Fibroblast of lung (primary cell): ENCODE data around the gene PXYLP1. TPM values are rescaled to one million over a fixed set of nuclear protein-coding genes. Genes with fewer than 3 reads are reported as not detected.

Source experiments
- DNase-seq, 2 donors: peaks; one replicate each; pipeline versions ENCODE4 v3.0.0 to v3.0.0-alpha.2; 2010; ENCODE audit warnings: low read depth in 2 of 2
- H2AFZ ChIP-seq: 2 replicates; pipeline ENCODE4 v1.5.1; 2012; ENCODE audit warnings: low read length, control low read depth, inconsistent platforms
- H3K27ac ChIP-seq: 2 replicates; pipeline ENCODE4 v1.5.1; 2011; ENCODE audit warnings: low read length, control low read depth; ENCODE audit not compliant: insufficient read depth
- H3K27me3 ChIP-seq: 2 replicates; pipeline ENCODE4 v1.5.1; 2011; ENCODE audit warnings: mild to moderate bottlenecking, low read length; ENCODE audit not compliant: control insufficient read depth, insufficient read depth
- H3K36me3 ChIP-seq: 2 replicates; pipeline ENCODE4 v1.5.1; 2011; ENCODE audit warnings: low read length; ENCODE audit not compliant: control insufficient read depth, insufficient read depth
- H3K4me1 ChIP-seq: 2 replicates; pipeline ENCODE4 v1.5.1; 2011; ENCODE audit warnings: low read length; ENCODE audit not compliant: control insufficient read depth, insufficient read depth; ENCODE audit errors: extremely low read depth
- H3K4me2 ChIP-seq: 2 replicates; pipeline ENCODE4 v1.5.1; 2011; ENCODE audit warnings: low read length, control low read depth; ENCODE audit not compliant: insufficient read depth; ENCODE audit errors: extremely low read depth
- H3K4me3 ChIP-seq, 4 experiments: fragments of 200-600 bp in 1 of 4; sonication (generic) in 1 of 4; replicated peaks in 1 of 4; 2 replicates each; pipeline ENCODE4 v1.5.1; 2011 to 2016; ENCODE audit warnings: low read length in 4 of 4, low read depth in 3 of 4, mild to moderate bottlenecking in 3 of 4, control low read depth in 2 of 4, inconsistent platforms in 1 of 4, mixed read lengths in 1 of 4; ENCODE audit not compliant: insufficient read depth in 1 of 4; ENCODE audit errors: control extremely low read depth in 1 of 4
- H3K79me2 ChIP-seq: 2 replicates; pipeline ENCODE4 v1.5.1; 2012; ENCODE audit warnings: mild to moderate bottlenecking, low read length, inconsistent platforms; ENCODE audit not compliant: control insufficient read depth, insufficient read depth
- H3K9ac ChIP-seq: 2 replicates; pipeline ENCODE4 v1.5.1; 2011; ENCODE audit warnings: mild to moderate bottlenecking, low read length, control low read depth; ENCODE audit not compliant: insufficient read depth
- H3K9me3 ChIP-seq: 2 replicates; pipeline ENCODE4 v1.5.1; 2012; ENCODE audit warnings: low read depth, low read length; ENCODE audit not compliant: control insufficient read depth, insufficient read depth
- H4K20me1 ChIP-seq: 2 replicates; pipeline ENCODE4 v1.5.1; 2011; ENCODE audit warnings: low read length; ENCODE audit not compliant: control insufficient read depth, insufficient read depth; ENCODE audit errors: extremely low read depth
- EZH2 ChIP-seq: IDR thresholded peaks from 2 replicates; pipeline ENCODE4 v1.5.1; 2012; ENCODE audit warnings: low read length, control low read depth, mild to moderate bottlenecking; ENCODE audit errors: missing control alignments
- polyA minus RNA-seq: library from RNA; depleted of rRNA, polyadenylated mRNA; stranded (reverse); fragments of >200 nt; gene quantifications from 2 replicates; pipeline ENCODE4 v1.2.3, GENCODE V29; 2011; ENCODE audit warnings: low replicate concordance
- polyA plus RNA-seq, 2 donors: library from polyadenylated mRNA; depleted of rRNA in 1 of 2; stranded (reverse) in 1 of 2; unstranded in 1 of 2; fragments of >200 nt; gene quantifications; 2 replicates each; pipeline ENCODE4 v1.2.1, GENCODE V29; 2011 to 2012; ENCODE audit warnings: missing spikeins in 1 of 2
- total RNA-seq: library from RNA; depleted of rRNA; stranded (reverse); fragments of >200 nt; gene quantifications from 2 replicates; pipeline ENCODE4 v1.2.1, GENCODE V29; 2014
- TF ChIP-seq, protein P1 (sequence below), 2 donors: IDR thresholded peaks in 1 of 2; conservative IDR thresholded peaks in 1 of 2; 1 replicate in 1 of 2; 2 replicates in 1 of 2; pipeline ENCODE4 v1.5.1; 2011 to 2012; ENCODE audit warnings: low read length in 2 of 2, control low read depth in 1 of 2, inconsistent platforms in 1 of 2, low read depth in 1 of 2, mild to moderate bottlenecking in 1 of 2

The PXYLP1 gene, protein sequence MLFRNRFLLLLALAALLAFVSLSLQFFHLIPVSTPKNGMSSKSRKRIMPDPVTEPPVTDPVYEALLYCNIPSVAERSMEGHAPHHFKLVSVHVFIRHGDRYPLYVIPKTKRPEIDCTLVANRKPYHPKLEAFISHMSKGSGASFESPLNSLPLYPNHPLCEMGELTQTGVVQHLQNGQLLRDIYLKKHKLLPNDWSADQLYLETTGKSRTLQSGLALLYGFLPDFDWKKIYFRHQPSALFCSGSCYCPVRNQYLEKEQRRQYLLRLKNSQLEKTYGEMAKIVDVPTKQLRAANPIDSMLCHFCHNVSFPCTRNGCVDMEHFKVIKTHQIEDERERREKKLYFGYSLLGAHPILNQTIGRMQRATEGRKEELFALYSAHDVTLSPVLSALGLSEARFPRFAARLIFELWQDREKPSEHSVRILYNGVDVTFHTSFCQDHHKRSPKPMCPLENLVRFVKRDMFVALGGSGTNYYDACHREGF
- total RNA-seq = 5.1 and 6.2 TPM in 2 replicates
- 6.2 and 7.0 TPM in 2 replicates for polyA plus RNA-seq
- 4.0 and 4.1 TPM in 2 replicates for polyA plus RNA-seq (2012)
- polyA minus RNA-seq = 10.9 and 16.6 TPM in 2 replicates

DNA sequence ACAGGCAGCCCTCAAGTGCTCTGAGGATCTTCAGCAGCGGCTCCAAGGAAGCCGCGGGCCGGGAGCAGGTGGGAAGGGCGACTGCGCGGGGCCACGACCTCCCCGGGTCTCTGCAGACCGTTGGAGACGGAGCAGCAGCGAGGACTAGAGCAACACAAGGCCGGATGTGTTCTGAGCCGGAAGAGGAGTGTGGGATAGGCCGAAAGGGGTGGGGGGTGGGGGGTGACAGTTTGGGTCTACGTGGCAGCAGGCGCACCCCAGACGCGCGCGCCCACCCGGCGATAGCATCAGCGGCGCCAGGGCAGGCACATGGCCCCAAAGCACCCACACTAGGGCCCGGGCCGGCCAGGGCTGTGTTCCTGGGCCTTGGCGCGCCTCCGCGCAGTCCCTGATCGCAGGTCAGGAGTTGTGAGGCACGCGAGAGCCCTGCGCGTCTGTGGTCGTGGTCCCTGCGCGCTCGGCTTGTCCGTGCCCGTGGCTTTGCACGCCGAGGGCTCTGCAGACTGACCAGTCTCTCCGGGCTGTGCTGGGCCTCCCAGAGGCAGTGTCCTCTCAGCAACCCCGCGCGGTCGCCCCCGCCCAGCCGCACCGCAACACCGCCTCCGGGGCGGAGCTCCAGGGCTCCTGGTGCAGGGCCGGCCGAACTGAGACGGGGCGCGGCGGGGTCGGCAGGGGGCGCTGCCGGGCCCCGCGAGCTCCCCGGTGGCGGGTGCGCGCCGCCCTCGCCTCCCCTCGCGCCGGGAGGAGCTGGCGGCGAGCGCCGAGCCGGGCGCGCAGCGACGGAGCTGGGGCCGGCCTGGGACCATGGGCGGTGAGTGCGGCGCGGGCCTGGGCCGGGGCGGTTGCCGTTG, at the start of gene PXYLP1:
PXYLP1 (plus strand) TSS at position 725 of the 851 bp plus-strand sequence. CDS start 28,351 bp downstream, outside the sequence.
- Histone ChIP-seq H3K79me2 (no peaks in the 10 kb centered on the region), H3K4me2 (peak within 1 kb of the TSS; percentile 93), H3K4me1 (peaks cover 7% of the 10 kb centered on the region), H3K4me3 (peak within 1 kb of the TSS; percentile 57 to 76 (median 60)), H2AFZ (peak within 1 kb of the TSS; percentile 76), H4K20me1 (no peaks in the 10 kb centered on the region), H3K9ac (peak within 1 kb of the TSS; percentile 57), H3K27me3 (no peaks in the 10 kb centered on the region), H3K27ac (peak within 1 kb of the TSS; percentile 44), H3K36me3 (no peaks in the 10 kb centered on the region), H3K9me3 (no peaks in the 10 kb centered on the region)
- TF ChIP-seq, protein P1, sequence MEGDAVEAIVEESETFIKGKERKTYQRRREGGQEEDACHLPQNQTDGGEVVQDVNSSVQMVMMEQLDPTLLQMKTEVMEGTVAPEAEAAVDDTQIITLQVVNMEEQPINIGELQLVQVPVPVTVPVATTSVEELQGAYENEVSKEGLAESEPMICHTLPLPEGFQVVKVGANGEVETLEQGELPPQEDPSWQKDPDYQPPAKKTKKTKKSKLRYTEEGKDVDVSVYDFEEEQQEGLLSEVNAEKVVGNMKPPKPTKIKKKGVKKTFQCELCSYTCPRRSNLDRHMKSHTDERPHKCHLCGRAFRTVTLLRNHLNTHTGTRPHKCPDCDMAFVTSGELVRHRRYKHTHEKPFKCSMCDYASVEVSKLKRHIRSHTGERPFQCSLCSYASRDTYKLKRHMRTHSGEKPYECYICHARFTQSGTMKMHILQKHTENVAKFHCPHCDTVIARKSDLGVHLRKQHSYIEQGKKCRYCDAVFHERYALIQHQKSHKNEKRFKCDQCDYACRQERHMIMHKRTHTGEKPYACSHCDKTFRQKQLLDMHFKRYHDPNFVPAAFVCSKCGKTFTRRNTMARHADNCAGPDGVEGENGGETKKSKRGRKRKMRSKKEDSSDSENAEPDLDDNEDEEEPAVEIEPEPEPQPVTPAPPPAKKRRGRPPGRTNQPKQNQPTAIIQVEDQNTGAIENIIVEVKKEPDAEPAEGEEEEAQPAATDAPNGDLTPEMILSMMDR (conservative IDR thresholded peaks at IDR 0.05 in 1 of 2, IDR thresholded peaks at IDR 0.05 in 1 of 2; ENCODE audit: low read depth in 1 of 2, low read length in 2 of 2) = peak; percentile 9 to 44
- no peak for TF ChIP-seq EZH2
- DNase-seq = peak; percentile 87 to 89

DNA sequence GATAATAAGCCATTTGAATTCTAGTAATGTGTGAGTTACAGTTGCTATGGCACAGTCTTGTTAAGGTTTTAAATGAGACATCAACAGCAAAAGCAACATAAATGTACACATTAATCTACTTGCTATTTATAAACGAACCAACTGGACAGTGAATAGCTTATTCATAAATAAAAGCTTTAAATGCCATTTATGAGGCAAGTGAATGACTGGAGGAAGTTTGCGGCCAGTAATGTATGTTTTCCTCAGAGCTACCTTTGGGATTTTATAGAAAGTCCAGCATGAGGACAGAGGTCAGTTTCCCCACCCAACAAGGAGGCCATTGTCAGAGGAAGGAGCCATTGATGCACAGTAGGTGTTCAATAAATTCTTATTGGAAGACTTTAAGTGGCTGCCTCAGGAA, 48.0 kb upstream of the PXYLP1 start:
- Histone ChIP-seq H3K9me3 (no peaks in the 10 kb centered on the region), H3K27me3 (no peaks in the 10 kb centered on the region), H3K4me3 (no peak overlapping the region), H3K27ac (no peak overlapping the region), H3K4me1 (no peaks in the 10 kb centered on the region), H3K4me2 (no peak overlapping the region), H3K36me3 (no peaks in the 10 kb centered on the region), H3K9ac (no peak overlapping the region), H4K20me1 (no peaks in the 10 kb centered on the region), H2AFZ (no peak overlapping the region), H3K79me2 (no peaks in the 10 kb centered on the region)
- no peak for DNase-seq
- TF ChIP-seq, protein P1 (conservative IDR thresholded peaks at IDR 0.05 in 1 of 2, IDR thresholded peaks at IDR 0.05 in 1 of 2; ENCODE audit: low read depth in 1 of 2, low read length in 2 of 2) = no peak
- TF ChIP-seq EZH2 = no peak

DNA sequence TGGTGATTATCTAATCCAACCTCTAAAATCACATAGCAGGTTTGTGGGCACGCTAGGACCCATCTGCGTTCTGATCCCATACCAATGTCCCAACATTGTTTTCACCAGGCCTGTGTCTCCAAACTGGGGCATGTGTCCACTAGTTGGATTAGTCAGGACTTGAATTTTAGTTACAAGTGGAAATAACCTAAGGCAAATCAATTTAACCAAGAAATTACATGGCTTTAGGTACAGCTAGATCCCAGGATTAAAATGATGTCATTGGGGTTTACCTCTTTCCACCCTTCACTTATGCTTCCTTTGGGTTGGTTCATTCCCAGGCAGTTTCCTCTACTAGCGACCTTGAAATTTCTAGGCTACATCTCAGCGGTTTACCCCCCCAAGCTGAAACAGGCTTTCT, 47.2 kb upstream of the PXYLP1 start:
- no peak overlapping the region for H3K4me3 ChIP-seq

More for the DNA sequence above, 47.2 kb upstream of the PXYLP1 start:
- Histone ChIP-seq H3K4me2 (no peak overlapping the region), H3K27me3 (no peaks in the 10 kb centered on the region), H3K27ac (no peak overlapping the region), H3K36me3 (no peaks in the 10 kb centered on the region), H3K9ac (no peak overlapping the region), H3K9me3 (no peaks in the 10 kb centered on the region), H3K4me1 (no peaks in the 10 kb centered on the region), H4K20me1 (no peaks in the 10 kb centered on the region), H2AFZ (no peak overlapping the region), H3K79me2 (no peaks in the 10 kb centered on the region)
- TF ChIP-seq, protein P1 (conservative IDR thresholded peaks at IDR 0.05 in 1 of 2, IDR thresholded peaks at IDR 0.05 in 1 of 2; ENCODE audit: low read depth in 1 of 2, low read length in 2 of 2) = no peak
- no peak for TF ChIP-seq EZH2
- no peak for DNase-seq
